SK-N-SH (cell line): ENCODE results near the gene ANLN. TPM values are rescaled to one million over a fixed set of nuclear protein-coding genes. Genes with fewer than 3 reads are reported as not detected.

Experiments
- CTCF ChIA-PET: fragments of 300-600, 350-600 bp; formaldehyde crosslinking; extraction: SDS; loops from one replicate; lab custom pipeline; 2021; lab: Yijun Ruan, JAX
- POLR2A ChIA-PET: fragments of 350-600 bp; sonication (Branson Sonifier 250); formaldehyde crosslinking; extraction: SDS; loops from one replicate; lab custom pipeline; 2020; ENCODE audit warnings: antibody characterized with exemption, inconsistent platforms; lab: Yijun Ruan, JAX
- DNase-seq: peaks from one replicate; pipeline ENCODE4 v3.0.0; 2012
- H2AFZ ChIP-seq: fragments of 200-600 bp; sonication (generic); 2 replicates; pipeline ENCODE4 v1.8.1; 2016; ENCODE audit warnings: antibody characterized with exemption, mild to moderate bottlenecking, low read depth
- H3F3A ChIP-seq: fragments of 200-600 bp; sonication (generic); replicated peaks from 2 replicates; pipeline ENCODE3; 2016; ENCODE audit warnings: antibody characterized with exemption, mild to moderate bottlenecking; ENCODE audit not compliant: insufficient read depth
- H3K27ac ChIP-seq, 2 experiments: fragments of 200-500 bp in 1 of 2; fragments of 200-600 bp in 1 of 2; sonication (Bioruptor generic) in 1 of 2; sonication (generic), shearing (Covaris generic) in 1 of 2; 2 replicates each; pipeline versions ENCODE4 v1.5.1 to v1.6.1; 2014 to 2016; ENCODE audit warnings: low read depth in 2 of 2, inconsistent platforms in 1 of 2, low read length in 1 of 2, mild to moderate bottlenecking in 1 of 2, mixed read lengths in 1 of 2
- H3K27me3 ChIP-seq: fragments of 200-600 bp; sonication (generic), shearing (Covaris generic); 2 replicates; pipeline ENCODE4 v1.6.1; 2016; ENCODE audit warnings: mixed run types; ENCODE audit not compliant: insufficient read depth
- H3K36me3 ChIP-seq, 2 experiments: fragments of 200-500 bp in 1 of 2; fragments of 200-600 bp in 1 of 2; sonication (Bioruptor generic) in 1 of 2; sonication (generic) in 1 of 2; replicated peaks in 1 of 2; 2 replicates each; pipeline versions ENCODE3 to v1.5.1; 2014 to 2016; ENCODE audit warnings: low read length in 1 of 2, mild to moderate bottlenecking in 1 of 2; ENCODE audit not compliant: insufficient read depth in 2 of 2, control insufficient read depth in 1 of 2
- H3K4me1 ChIP-seq, 2 experiments: fragments of 200-500 bp in 1 of 2; fragments of 200-600 bp in 1 of 2; sonication (Bioruptor generic) in 1 of 2; sonication (generic), shearing (Covaris generic) in 1 of 2; 2 replicates each; pipeline versions ENCODE4 v1.5.1 to v1.6.1; 2014 to 2016; ENCODE audit warnings: low read depth in 1 of 2, low read length in 1 of 2, mixed run types in 1 of 2; ENCODE audit not compliant: insufficient read depth in 2 of 2, control insufficient read depth in 1 of 2
- H3K4me2 ChIP-seq: fragments of 200-600 bp; sonication (generic), shearing (Covaris generic); 2 replicates; pipeline ENCODE4 v1.6.1; 2017; ENCODE audit warnings: mixed run types
- H3K4me3 ChIP-seq, 2 experiments: fragments of 200-500 bp in 1 of 2; fragments of 200-600 bp in 1 of 2; sonication (Bioruptor generic) in 1 of 2; sonication (generic), shearing (Covaris generic) in 1 of 2; 2 replicates each; pipeline versions ENCODE4 v1.5.1 to v1.8.1; 2014 to 2016; ENCODE audit warnings: low read depth in 2 of 2, inconsistent platforms in 1 of 2, low read length in 1 of 2, mild to moderate bottlenecking in 1 of 2, mixed read lengths in 1 of 2, moderate library complexity in 1 of 2
- H3K79me2 ChIP-seq: fragments of 200-600 bp; sonication (generic); 2 replicates; pipeline ENCODE4 v1.8.1; 2017; ENCODE audit warnings: mild to moderate bottlenecking; ENCODE audit not compliant: insufficient read depth
- H3K9ac ChIP-seq: fragments of 200-600 bp; sonication (generic); 2 replicates; pipeline ENCODE4 v1.6.1; 2017; ENCODE audit warnings: mixed run types
- H3K9me2 ChIP-seq: fragments of 200-600 bp; sonication (generic); 2 replicates; pipeline ENCODE4 v1.6.1; 2017; ENCODE audit warnings: mixed run types
- H3K9me3 ChIP-seq: fragments of 200-600 bp; sonication (generic); 2 replicates; pipeline ENCODE4 v1.6.1; 2017; ENCODE audit warnings: mixed run types, mild to moderate bottlenecking, moderate library complexity
- H4K20me1 ChIP-seq: fragments of 200-600 bp; sonication (generic); 2 replicates; pipeline ENCODE4 v1.6.1; 2017; ENCODE audit warnings: mild to moderate bottlenecking, mixed run types; ENCODE audit not compliant: insufficient read depth
- ELF1 ChIP-seq: IDR thresholded peaks from 2 replicates; pipeline ENCODE4 v1.4.0; 2012
- EP300 ChIP-seq, 2 experiments: IDR thresholded peaks; 2 replicates each; pipeline versions ENCODE4 v1.4.0 to v1.6.1; 2012; ENCODE audit warnings: borderline replicate concordance in 1 of 2, low read depth in 1 of 2, low read length in 1 of 2
- GATA2 ChIP-seq: sonication (generic); formaldehyde crosslinking; IDR thresholded peaks from 2 replicates; pipeline ENCODE4 v1.5.0; 2020; ENCODE audit warnings: mild to moderate bottlenecking, missing genetic modification reagents
- MEF2A ChIP-seq: IDR thresholded peaks from 2 replicates; pipeline ENCODE4 v1.4.0; 2012; ENCODE audit warnings: low read depth, borderline replicate concordance
- NRF1 ChIP-seq: IDR thresholded peaks from 2 replicates; pipeline ENCODE4 v1.6.1; 2012; ENCODE audit warnings: low read depth, mild to moderate bottlenecking, low read length
- RAD21 ChIP-seq: IDR thresholded peaks from 2 replicates; pipeline ENCODE4 v1.6.1; 2012; ENCODE audit warnings: mild to moderate bottlenecking, low read length
- RCOR1 ChIP-seq: fragments of 150-350 bp; IDR thresholded peaks from 2 replicates; pipeline ENCODE4 v1.6.1; 2017; ENCODE audit warnings: antibody characterized with exemption, low read length
- RXRA ChIP-seq: IDR thresholded peaks from 2 replicates; pipeline ENCODE4 v1.4.0; 2012; ENCODE audit warnings: low read depth, mild to moderate bottlenecking, borderline replicate concordance
- SIN3A ChIP-seq: IDR thresholded peaks from 2 replicates; pipeline ENCODE4 v1.6.1; 2012; ENCODE audit warnings: low read depth, mild to moderate bottlenecking, low read length, moderate library complexity, borderline replicate concordance
- TAF1 ChIP-seq: IDR thresholded peaks from 2 replicates; pipeline ENCODE4 v1.6.1; 2012; ENCODE audit warnings: low read depth, mild to moderate bottlenecking, low read length, moderate library complexity, borderline replicate concordance
- TCF12 ChIP-seq: IDR thresholded peaks from 2 replicates; pipeline ENCODE4 v1.4.0; 2012
- TEAD4 ChIP-seq: IDR thresholded peaks from 2 replicates; pipeline ENCODE4 v1.4.0; 2012; ENCODE audit warnings: mild to moderate bottlenecking, borderline replicate concordance; ENCODE audit not compliant: insufficient read depth
- YY1 ChIP-seq: IDR thresholded peaks from 2 replicates; pipeline ENCODE4 v1.4.0; 2012; ENCODE audit warnings: low read depth, mild to moderate bottlenecking
- WGBS: methylation state at CpG from one replicate; pipeline ENCODE4 v1.1.6; 2017; ENCODE audit warnings: low lambda C conversion rate; 5-methylcytosine and 5-hydroxymethylcytosine counted together
- polyA plus RNA-seq, 3 experiments: library from polyadenylated mRNA; depleted of rRNA; stranded (reverse); fragments of >200 nt; gene quantifications; 2 replicates each; pipeline ENCODE4 v1.2.3, GENCODE V29; 2012
- TF ChIP-seq, protein P1 (sequence below): IDR thresholded peaks from 2 replicates; pipeline ENCODE4 v1.4.0; 2012; ENCODE audit warnings: low read depth, borderline replicate concordance
- TF ChIP-seq, protein P2 (sequence below): IDR thresholded peaks from 2 replicates; pipeline ENCODE4 v1.4.0; 2012; ENCODE audit warnings: low read depth, borderline replicate concordance
- TF ChIP-seq, protein P3 (sequence below): fragments of 200-600 bp; sonication (generic); IDR thresholded peaks from 2 replicates; pipeline ENCODE4 v1.6.1; 2017; ENCODE audit warnings: antibody characterized with exemption, mild to moderate bottlenecking, moderate library complexity
- TF ChIP-seq, protein P4 (sequence below): IDR thresholded peaks from 2 replicates; pipeline ENCODE4; 2012
- TF ChIP-seq, protein P5 (sequence below): IDR thresholded peaks from 2 replicates; pipeline ENCODE4 v1.6.1; 2012; ENCODE audit warnings: mild to moderate bottlenecking, low read depth, low read length, moderate library complexity
- TF ChIP-seq, protein P6 (sequence below): IDR thresholded peaks from 2 replicates; pipeline ENCODE4 v1.4.0; 2012; ENCODE audit warnings: low read depth

Gene ANLN
- polyA plus RNA-seq, 1 of the 3 experiments (the other 2 are of a cell fraction) = 17.1 TPM

DNA sequence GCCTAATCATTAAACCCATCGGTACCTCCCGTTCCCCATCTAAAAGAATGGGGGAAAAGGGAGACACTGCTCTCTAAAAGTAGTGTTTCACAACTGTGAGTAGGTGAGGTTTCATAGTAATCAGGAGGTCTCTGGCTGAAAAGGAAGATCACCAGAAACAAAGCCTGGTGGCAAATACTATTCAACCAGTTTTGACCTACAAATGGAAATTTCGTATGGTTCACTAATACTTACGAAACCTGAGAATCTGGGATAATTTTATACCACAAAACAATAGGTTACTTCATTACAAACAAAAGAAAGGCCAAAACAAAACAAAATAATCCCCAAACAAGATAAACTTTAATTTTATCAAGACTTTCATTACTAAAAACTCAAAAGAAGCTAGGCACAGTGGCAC is 28.4 kb upstream of the ANLN start:
- H3K79me2 ChIP-seq = no peaks in the 10 kb centered on the region
- H3K27me3 ChIP-seq = no peaks in the 10 kb centered on the region
- no peaks in the 10 kb centered on the region; a peak in 2 of 4 replicates for H3K4me1 ChIP-seq
- no peak overlapping the region for H3K9ac ChIP-seq
- H3K36me3 ChIP-seq = peaks cover 0 to 6% of the 10 kb centered on the region in 2 experiments
- no peaks in the 10 kb centered on the region for H3K9me2 ChIP-seq
- H3K4me2 ChIP-seq = no peak overlapping the region
- H3F3A ChIP-seq = no peaks in the 10 kb centered on the region
- H3K27ac ChIP-seq = no peak overlapping the region
- H4K20me1 ChIP-seq = no peaks in the 10 kb centered on the region
- ChIA-PET CTCF (no interaction called here), POLR2A (no interaction called here)
- no peak for TF ChIP-seq TCF12
- H2AFZ ChIP-seq = no peak overlapping the region
- no peaks in the 10 kb centered on the region for H3K9me3 ChIP-seq
- WGBS = 96% methylated on average over 4 of the region's 4 CpGs
- no peak for DNase-seq
- no peak overlapping the region for H3K4me3 ChIP-seq

DNA sequence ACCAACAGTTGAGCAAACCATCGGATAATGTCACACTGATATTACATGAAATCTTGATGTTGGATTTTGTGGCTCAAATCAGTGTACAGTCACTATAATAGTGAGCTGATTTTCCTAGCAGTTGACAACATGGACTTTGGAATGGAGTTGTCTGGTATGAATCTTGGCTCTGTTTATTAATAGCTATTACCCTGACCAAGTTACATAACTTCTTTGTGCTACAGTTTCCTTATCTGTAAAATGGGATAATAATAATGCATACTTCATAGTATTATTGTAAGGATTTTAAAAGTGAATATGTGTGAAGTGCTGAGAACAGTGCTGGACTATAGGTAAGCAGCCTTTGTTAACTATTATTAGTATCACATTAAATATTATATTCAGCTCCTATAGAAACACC is 26.1 kb upstream of the ANLN start:
- POLR2A ChIA-PET = no interaction called here
- no peak overlapping the region for H3K9ac ChIP-seq
- DNase-seq = no peak
- no peaks in the 10 kb centered on the region for H3K27me3 ChIP-seq
- no peaks in the 10 kb centered on the region for H3K79me2 ChIP-seq
- TF ChIP-seq, protein P1, sequence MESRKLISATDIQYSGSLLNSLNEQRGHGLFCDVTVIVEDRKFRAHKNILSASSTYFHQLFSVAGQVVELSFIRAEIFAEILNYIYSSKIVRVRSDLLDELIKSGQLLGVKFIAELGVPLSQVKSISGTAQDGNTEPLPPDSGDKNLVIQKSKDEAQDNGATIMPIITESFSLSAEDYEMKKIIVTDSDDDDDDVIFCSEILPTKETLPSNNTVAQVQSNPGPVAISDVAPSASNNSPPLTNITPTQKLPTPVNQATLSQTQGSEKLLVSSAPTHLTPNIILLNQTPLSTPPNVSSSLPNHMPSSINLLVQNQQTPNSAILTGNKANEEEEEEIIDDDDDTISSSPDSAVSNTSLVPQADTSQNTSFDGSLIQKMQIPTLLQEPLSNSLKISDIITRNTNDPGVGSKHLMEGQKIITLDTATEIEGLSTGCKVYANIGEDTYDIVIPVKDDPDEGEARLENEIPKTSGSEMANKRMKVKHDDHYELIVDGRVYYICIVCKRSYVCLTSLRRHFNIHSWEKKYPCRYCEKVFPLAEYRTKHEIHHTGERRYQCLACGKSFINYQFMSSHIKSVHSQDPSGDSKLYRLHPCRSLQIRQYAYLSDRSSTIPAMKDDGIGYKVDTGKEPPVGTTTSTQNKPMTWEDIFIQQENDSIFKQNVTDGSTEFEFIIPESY = no peak
- TF ChIP-seq RAD21 (no peak), NRF1 (no peak), RXRA (no peak), TEAD4 (no peak), YY1 (no peak), EP300 (IDR thresholded peaks at IDR 0.05; ENCODE audit: borderline replicate concordance in 1 of 2, low read depth in 1 of 2, low read length in 1 of 2) (no peak), TAF1 (no peak), MEF2A (no peak), SIN3A (no peak), ELF1 (no peak), RCOR1 (no peak), GATA2 (CRISPR knock-in tag) (no peak)
- TF ChIP-seq, protein P2, sequence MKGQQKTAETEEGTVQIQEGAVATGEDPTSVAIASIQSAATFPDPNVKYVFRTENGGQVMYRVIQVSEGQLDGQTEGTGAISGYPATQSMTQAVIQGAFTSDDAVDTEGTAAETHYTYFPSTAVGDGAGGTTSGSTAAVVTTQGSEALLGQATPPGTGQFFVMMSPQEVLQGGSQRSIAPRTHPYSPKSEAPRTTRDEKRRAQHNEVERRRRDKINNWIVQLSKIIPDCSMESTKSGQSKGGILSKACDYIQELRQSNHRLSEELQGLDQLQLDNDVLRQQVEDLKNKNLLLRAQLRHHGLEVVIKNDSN = no peak
- TF ChIP-seq, protein P3, sequence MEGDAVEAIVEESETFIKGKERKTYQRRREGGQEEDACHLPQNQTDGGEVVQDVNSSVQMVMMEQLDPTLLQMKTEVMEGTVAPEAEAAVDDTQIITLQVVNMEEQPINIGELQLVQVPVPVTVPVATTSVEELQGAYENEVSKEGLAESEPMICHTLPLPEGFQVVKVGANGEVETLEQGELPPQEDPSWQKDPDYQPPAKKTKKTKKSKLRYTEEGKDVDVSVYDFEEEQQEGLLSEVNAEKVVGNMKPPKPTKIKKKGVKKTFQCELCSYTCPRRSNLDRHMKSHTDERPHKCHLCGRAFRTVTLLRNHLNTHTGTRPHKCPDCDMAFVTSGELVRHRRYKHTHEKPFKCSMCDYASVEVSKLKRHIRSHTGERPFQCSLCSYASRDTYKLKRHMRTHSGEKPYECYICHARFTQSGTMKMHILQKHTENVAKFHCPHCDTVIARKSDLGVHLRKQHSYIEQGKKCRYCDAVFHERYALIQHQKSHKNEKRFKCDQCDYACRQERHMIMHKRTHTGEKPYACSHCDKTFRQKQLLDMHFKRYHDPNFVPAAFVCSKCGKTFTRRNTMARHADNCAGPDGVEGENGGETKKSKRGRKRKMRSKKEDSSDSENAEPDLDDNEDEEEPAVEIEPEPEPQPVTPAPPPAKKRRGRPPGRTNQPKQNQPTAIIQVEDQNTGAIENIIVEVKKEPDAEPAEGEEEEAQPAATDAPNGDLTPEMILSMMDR = no peak
- TF ChIP-seq, protein P4, sequence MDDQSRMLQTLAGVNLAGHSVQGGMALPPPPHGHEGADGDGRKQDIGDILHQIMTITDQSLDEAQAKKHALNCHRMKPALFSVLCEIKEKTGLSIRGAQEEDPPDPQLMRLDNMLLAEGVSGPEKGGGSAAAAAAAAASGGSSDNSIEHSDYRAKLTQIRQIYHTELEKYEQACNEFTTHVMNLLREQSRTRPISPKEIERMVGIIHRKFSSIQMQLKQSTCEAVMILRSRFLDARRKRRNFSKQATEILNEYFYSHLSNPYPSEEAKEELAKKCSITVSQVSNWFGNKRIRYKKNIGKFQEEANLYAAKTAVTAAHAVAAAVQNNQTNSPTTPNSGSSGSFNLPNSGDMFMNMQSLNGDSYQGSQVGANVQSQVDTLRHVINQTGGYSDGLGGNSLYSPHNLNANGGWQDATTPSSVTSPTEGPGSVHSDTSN = no peak
- TF ChIP-seq, protein P5, sequence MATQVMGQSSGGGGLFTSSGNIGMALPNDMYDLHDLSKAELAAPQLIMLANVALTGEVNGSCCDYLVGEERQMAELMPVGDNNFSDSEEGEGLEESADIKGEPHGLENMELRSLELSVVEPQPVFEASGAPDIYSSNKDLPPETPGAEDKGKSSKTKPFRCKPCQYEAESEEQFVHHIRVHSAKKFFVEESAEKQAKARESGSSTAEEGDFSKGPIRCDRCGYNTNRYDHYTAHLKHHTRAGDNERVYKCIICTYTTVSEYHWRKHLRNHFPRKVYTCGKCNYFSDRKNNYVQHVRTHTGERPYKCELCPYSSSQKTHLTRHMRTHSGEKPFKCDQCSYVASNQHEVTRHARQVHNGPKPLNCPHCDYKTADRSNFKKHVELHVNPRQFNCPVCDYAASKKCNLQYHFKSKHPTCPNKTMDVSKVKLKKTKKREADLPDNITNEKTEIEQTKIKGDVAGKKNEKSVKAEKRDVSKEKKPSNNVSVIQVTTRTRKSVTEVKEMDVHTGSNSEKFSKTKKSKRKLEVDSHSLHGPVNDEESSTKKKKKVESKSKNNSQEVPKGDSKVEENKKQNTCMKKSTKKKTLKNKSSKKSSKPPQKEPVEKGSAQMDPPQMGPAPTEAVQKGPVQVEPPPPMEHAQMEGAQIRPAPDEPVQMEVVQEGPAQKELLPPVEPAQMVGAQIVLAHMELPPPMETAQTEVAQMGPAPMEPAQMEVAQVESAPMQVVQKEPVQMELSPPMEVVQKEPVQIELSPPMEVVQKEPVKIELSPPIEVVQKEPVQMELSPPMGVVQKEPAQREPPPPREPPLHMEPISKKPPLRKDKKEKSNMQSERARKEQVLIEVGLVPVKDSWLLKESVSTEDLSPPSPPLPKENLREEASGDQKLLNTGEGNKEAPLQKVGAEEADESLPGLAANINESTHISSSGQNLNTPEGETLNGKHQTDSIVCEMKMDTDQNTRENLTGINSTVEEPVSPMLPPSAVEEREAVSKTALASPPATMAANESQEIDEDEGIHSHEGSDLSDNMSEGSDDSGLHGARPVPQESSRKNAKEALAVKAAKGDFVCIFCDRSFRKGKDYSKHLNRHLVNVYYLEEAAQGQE = no peak
- TF ChIP-seq, protein P6, sequence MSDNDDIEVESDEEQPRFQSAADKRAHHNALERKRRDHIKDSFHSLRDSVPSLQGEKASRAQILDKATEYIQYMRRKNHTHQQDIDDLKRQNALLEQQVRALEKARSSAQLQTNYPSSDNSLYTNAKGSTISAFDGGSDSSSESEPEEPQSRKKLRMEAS = no peak
- TF ChIP-seq, all 33 proteins: peak for 0
- H3K27ac ChIP-seq = no peak overlapping the region
- H3K9me2 ChIP-seq = no peaks in the 10 kb centered on the region
- H3K4me2 ChIP-seq = no peak overlapping the region
- H4K20me1 ChIP-seq = no peaks in the 10 kb centered on the region
- CTCF ChIA-PET = interaction anchor here (0.7 to 1.5 kb wide), 6 partner anchors 9 to 124 kb away, joined by 3 to 4 read pairs (median 3); no protein-coding TSS in a partner anchor
- no peaks in the 10 kb centered on the region for H3K36me3 ChIP-seq
- H3K9me3 ChIP-seq = no peaks in the 10 kb centered on the region
- no peak overlapping the region for H3K4me3 ChIP-seq
- no peak overlapping the region for H2AFZ ChIP-seq
- no peaks in the 10 kb centered on the region; a peak in 2 of 4 replicates for H3K4me1 ChIP-seq
- no peaks in the 10 kb centered on the region for H3F3A ChIP-seq
- 95% methylated on average over 1 of the region's 1 CpG for WGBS
